ENCODE results near the gene TEKT3.

The TEKT3 gene

DNA sequence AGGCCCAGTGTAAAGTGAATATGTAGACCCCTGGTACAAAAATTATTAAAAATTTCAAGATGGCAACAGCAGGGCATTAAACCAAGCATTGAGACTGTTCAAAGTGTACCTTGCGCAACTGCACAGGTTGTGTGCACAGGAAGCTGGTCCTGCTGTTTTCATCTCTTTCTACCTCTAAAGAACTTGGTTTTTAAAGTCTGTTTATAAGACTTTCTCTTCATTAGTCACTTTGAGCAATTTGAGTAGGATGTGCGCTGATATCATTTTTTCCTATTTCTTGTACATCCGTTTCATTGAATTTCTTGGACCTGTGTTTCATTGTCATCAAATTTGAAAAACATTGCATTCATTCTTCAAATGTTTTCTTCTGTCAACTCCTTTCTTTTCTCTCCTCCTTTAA is 59.5 kb downstream of the TEKT3 start:
- TF ChIP-seq, protein P1, sequence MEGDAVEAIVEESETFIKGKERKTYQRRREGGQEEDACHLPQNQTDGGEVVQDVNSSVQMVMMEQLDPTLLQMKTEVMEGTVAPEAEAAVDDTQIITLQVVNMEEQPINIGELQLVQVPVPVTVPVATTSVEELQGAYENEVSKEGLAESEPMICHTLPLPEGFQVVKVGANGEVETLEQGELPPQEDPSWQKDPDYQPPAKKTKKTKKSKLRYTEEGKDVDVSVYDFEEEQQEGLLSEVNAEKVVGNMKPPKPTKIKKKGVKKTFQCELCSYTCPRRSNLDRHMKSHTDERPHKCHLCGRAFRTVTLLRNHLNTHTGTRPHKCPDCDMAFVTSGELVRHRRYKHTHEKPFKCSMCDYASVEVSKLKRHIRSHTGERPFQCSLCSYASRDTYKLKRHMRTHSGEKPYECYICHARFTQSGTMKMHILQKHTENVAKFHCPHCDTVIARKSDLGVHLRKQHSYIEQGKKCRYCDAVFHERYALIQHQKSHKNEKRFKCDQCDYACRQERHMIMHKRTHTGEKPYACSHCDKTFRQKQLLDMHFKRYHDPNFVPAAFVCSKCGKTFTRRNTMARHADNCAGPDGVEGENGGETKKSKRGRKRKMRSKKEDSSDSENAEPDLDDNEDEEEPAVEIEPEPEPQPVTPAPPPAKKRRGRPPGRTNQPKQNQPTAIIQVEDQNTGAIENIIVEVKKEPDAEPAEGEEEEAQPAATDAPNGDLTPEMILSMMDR (IDR thresholded peaks at IDR 0.05; ENCODE audit: borderline replicate concordance, insufficient read depth, low read depth, low read length): no peak
- H3K4me3 ChIP-seq (ENCODE audit: low read depth, low read length): no peak overlapping the region

DNA sequence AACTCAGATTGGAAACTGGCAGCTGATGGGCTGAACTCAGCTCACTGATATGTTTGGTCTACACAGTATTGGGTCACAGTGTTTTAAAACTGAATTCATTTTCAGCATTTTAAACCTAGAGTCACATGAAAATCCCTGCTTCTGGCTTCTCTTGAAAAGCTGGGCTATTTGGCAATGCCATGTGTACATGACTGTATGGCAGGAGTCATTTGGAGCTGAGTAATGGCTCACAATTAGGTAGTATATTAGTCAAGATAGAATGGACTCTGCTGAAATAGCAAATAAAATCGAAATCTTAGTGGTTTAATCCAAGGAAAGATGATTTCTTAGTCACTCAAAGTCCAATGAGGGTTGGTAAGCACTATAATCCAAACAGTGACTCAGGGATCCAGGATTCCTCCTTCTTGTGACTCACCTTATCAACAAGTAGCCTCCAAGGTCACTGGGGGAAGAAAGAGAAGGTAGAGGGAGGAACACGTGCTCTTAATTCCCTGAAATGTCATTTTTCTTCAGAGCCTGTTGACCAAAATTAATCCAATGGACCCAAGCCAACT is 62.4 kb downstream of the TEKT3 start:
- no peak overlapping the region for H3K4me3 ChIP-seq (ENCODE audit: low read depth, low read length)
- TF ChIP-seq, protein P1 (IDR thresholded peaks at IDR 0.05; ENCODE audit: borderline replicate concordance, insufficient read depth, low read depth, low read length): no peak

DNA sequence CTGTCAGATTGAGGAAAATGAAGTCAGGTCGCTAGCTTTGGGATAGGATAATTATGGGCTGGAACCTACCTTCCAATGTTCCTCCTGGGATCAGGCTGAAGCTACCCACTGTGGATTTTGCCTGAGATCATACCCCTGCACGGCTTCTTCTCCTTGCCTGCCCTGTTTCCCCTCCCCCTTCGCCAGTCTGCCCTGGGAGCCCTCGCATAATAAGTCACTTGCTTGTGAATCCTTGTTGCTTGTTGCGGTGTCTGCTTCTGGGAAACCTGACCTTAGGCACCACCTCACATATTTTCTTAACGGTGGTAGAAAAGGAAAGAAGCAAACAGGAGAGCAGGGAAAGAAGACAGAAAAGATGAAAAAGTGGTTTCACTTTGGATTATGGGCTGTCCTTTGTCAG is 63.0 kb downstream of the TEKT3 start:
- TF ChIP-seq, protein P1 (IDR thresholded peaks at IDR 0.05; ENCODE audit: borderline replicate concordance, insufficient read depth, low read depth, low read length): no peak
- H3K4me3 ChIP-seq (ENCODE audit: low read depth, low read length): no peak overlapping the region

DNA sequence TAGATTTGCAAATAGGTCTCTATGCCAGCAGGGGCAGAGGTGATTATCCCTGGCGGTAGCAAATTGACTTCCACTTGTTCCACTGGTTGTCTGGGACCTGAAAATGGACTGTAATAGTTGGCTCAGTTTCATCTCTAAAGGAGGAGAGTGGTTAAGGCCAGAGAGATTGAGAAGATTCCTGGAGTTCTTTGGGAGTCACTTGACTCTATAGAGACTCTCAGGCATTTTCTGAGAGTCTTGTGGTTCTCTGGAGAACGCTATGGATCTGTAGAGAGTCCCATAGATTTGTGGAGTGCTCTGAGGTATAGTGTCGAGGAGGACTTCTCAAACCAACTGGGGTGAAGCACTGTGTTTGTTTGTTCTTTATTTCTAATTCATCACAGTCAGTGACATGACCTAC is 67.4 kb downstream of the TEKT3 start:
- no peak overlapping the region for H3K4me3 ChIP-seq (ENCODE audit: low read depth, low read length)
- TF ChIP-seq, protein P1 (IDR thresholded peaks at IDR 0.05; ENCODE audit: borderline replicate concordance, insufficient read depth, low read depth, low read length): no peak

GRCh38 chr17:15273141-15273793 is 68.1 kb downstream of the TEKT3 start:
- TF ChIP-seq, protein P1 (IDR thresholded peaks at IDR 0.05; ENCODE audit: borderline replicate concordance, insufficient read depth, low read depth, low read length): no peak
- H3K4me3 ChIP-seq (ENCODE audit: low read depth, low read length): no peak overlapping the region

DNA sequence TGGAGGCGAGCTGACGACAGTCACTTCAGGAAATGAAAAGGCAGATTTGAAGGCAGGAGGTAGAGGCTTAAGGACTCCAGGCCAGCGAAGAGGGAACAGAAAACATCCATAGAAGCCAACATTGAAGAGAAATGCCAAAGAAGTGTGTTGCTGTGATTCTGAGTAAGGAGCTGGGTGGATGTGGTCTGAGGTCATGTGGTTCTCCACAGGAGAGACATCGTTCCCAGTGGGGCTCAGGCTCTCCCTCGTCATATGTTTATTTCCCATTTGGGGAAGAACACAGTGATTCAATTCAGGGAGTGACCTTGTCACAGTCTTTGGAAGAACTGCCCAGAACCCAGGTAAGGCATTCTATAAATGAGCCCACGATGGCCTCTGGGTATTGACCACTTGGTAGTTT is 69.7 kb downstream of the TEKT3 start:
- TF ChIP-seq, protein P1 (IDR thresholded peaks at IDR 0.05; ENCODE audit: borderline replicate concordance, insufficient read depth, low read depth, low read length): no peak
- no peak overlapping the region for H3K4me3 ChIP-seq (ENCODE audit: low read depth, low read length)
